HG03095 (cell line): Measurements from ENCODE around the gene ZIC4.

Experiments used
- ATAC-seq: cut with Tn5 transposase; IDR thresholded peaks from one replicate; pipeline ENCODE4 v1.9.1; 2021; ENCODE audit warnings: moderate library complexity; ENCODE audit not compliant: unreplicated experiment

Gene ZIC4

DNA sequence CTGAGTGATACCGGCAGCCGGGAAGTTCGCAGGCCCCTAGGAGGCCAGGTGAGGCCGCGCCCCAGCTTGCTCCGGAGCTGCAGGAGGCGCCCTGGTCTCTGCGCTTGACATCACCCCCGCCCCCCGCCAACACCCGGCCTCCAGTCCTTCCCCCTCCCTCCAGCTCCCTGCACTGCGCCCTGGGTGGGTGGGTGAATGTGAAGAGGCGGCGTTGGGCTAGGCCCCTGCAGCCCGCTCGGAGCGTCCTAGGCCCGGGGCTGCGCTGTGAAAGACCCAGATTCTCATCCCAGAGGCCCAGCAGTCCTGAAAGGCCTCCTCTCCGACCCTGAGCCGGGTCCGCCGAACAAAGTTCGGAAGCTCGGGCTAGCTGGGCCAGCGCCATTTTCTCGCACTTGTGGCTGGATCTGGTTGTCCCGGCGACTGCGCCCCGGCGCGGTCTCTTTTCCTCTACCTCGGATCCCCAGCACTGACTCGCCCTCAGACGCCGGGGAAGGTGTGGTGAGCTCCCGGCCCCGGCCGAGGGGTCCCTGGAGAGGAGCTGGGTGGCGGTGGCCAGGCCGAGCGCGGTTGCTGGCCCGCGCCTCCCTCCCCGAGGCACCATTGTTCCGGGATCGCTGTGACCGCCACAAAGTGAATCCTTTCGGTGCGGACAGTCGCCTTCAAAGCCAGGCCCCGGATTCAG, 12.9 kb downstream of the ZIC4 start:
- ATAC-seq, result no peak

DNA sequence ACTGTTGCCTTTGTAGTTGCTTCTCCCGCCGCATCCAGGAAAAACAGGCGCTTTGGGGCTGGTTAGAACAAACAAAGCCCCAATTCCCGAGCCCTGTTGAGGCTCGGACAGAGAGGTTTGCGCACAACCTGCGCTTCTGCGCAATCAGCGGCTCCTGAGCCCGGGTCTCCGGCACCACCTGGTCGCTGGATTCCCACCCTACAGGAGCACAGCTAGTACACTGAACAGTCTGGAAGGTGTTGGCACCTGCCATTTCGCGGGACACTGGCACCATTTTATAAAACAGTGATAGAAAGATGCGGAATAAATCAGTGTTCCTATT, 13.8 kb downstream of the ZIC4 start:
- no peak for ATAC-seq

DNA sequence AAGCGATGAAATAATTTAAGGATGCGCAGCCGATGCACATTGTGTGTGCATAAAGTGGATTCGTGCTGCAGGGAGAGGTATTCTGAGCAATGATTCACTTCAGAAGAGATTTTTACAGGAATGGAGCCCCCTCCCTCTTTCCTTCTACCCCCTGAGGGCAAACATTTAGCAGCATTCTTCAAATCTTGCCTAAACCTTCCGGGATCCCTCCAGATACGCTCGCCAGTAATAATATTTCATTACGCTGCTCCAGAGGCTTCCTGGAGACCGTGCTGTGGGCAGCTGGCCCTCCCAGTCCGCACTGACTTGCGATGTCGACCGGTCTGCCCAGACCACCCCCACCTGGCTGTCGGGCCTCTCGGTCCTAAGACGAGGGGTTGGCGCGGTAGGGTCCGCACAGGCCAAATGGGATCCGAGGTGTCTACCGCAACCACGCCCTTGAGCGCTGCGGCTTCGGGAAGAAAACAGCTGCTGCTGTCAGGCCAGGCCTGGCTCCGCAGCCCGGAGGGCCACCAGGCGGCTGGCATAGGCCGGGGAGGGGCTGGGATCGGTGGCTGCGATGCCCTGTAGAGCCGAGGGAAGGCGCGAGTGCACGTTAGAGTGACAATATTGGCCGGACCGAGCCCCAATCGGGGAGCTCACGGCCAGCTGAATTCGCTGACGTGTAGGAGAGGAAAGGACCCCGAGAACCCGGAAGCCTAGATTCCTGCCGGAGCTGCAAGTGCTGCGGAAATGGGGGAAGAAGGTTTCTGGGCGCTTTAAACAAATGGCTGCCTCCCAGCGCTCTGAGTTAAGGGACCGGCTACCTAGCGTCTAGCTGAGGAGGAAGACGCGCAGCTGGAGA, 14.3 kb downstream of the ZIC4 start:
- no peak for ATAC-seq

DNA sequence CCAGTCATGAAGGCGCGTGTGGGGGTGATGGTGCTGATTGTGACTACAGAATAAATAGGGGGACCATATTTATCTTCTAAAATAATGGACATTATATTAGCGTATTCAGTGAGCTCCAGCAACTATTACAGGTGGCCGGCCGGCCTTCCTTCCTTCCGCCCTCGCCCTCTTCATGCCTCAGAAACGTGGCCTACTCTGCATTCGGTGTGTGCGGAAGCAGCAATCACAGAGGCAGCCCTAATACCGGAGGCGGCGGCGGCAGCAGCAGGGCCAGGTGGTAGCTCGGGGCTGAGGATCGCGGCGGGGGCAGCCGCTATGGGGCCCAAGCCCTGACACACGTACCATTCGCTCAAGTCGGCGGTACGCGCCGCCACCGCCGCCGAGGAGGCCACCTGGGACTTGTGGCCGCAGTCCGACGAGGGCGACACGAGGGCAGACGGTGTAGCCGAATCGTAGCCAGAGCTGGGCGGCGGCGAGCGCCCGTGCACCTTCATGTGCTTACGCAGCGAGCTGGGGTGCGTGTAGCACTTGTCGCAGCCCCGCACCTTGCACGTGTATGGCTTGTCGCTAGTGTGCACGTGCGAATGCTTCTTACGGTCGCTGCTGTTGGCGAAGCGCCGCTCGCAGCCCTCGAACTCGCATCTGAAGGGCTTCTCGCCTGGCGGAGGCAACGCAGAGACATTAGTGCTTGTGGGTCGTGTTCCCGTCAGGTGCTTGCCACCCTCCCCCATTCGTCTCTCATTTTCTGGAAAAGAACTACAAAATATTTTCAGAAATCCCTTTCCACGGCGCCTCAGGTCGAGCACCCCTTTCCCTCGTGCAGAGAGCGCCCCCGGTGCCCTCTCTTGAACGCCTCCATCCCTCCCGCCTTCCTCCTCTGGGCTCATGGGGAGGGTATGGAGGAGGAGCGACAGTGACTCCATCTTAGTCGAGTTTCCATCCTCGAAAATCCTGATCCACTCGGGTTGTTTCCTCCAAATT, 15.5 kb downstream of the ZIC4 start:
- no peak for ATAC-seq

DNA sequence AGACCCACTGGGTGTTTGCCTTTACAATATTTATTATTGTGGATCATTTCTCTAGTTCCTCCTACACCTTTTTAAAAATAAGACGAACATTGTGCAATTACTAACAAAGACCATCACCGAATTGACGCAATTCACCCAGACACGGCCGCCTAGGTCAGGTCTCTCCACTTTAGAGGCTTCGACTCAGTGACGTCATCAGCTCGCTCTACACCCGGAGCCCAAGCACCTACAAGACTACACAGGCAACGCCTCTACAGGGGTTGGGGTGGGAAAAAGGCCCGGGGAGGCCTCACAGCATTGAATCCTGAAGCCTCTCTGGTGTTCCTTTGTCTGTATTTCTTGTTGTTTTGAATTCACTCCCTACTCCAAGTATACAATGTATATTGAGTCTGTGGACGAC, 16.6 kb downstream of the ZIC4 start:
- no peak for ATAC-seq

DNA sequence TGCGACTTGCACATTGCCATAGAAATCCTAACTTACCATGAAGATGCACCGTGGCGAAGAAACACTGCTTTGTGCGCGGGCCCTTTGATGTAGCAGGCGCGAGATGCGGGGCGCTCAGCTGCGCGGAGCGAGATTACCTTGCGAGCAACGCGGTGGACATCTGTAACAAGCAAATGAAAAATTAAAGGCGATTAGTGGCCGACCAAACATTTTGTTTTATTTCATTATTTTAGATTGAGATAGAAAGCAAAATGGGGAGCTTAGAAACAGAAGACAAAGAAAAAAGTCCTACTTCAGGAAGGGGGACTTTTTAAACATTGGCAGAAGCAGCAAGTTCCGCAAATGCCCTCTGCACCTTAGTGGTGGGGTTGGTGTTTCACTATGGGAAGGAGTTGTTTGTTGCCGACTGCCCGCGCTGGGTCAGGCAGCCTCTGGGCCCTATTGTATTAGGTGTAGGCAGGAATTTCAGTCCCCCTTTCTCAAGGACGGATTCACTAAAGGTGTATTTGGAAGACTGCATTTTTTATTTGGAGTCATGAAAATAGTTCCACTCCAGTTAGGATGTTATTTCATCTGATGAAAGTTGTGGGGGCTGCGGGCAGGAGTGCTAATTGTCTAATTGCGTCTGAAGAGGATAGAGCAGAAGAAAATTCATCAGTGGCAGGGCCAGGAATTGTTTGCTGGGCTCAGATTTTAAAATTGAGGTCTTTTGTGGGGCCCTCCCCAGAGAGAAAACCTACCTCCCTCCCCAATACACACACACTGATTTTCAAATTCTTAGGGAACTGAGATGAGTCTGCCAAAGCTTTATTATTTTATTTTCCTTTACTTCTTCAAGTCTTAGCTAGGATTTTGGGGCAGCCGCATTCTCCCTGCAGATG, 17.4 kb downstream of the ZIC4 start:
- ATAC-seq, result no peak

DNA sequence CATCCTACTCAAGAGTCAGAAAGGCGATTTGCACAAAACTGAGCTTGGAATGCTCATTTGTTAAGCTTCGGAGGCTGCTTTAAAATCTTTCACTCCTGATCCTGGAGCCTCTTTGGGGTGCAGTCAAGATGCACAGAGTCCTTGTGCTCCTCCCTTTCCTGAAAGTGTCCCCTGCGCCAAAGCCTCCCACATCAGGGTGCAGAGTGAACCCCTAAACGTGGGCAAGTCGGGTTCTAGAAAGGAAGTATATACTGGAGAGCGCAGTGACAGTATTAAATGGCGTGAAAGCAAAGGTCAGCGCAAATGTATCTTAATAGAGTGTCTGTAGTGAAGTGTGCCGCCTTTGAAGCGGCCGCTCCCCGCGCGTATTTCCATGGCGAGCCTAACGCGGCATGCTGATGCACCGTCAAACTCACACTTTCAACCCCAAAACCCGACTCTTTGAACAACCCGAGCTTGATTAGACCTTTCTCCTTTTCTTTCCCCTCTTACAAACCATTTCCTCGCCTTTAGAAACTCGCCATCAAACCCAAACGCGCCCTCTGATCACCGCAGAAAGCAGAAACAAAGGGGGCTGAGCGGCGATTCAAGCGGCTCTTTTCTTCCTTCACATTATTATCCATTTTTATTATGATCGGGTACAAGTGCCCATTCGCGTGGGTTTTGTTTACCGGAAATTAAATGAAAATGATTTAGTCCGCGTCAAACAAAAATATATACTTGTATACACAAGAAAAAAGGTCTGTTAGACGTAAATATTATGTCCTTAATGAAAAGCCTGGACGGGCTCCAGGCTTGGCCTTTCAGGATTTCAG, 18.3 kb downstream of the ZIC4 start:
- no peak for ATAC-seq

DNA sequence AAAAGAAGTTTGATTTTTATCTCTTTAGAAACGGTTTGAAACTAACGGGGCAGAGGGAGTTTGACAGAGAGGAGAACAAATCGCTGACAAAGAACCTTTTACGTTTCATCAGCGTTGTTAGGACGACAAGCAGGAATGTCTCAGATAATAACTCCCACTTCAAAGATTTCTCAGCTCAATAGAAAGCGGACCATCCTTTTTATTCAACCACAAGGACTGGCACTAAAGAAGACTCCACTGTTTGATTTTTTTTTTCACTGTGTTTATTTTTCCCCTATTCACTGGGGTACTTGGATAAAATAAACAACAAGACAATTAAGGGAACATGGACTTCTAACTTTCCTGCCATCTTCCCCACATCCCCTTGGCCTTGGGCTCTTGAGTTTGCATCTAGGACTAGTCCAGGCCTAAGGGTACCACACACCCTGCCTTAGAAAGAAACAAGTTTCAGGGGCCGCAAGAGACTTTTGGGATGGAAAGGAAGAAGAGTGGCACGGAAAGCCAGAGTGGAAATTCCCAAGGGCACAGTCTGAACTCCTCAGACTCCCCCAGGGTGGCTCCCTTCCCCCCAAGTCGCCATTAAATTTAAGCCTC, 19.0 kb downstream of the ZIC4 start:
- ATAC-seq, result no peak

DNA sequence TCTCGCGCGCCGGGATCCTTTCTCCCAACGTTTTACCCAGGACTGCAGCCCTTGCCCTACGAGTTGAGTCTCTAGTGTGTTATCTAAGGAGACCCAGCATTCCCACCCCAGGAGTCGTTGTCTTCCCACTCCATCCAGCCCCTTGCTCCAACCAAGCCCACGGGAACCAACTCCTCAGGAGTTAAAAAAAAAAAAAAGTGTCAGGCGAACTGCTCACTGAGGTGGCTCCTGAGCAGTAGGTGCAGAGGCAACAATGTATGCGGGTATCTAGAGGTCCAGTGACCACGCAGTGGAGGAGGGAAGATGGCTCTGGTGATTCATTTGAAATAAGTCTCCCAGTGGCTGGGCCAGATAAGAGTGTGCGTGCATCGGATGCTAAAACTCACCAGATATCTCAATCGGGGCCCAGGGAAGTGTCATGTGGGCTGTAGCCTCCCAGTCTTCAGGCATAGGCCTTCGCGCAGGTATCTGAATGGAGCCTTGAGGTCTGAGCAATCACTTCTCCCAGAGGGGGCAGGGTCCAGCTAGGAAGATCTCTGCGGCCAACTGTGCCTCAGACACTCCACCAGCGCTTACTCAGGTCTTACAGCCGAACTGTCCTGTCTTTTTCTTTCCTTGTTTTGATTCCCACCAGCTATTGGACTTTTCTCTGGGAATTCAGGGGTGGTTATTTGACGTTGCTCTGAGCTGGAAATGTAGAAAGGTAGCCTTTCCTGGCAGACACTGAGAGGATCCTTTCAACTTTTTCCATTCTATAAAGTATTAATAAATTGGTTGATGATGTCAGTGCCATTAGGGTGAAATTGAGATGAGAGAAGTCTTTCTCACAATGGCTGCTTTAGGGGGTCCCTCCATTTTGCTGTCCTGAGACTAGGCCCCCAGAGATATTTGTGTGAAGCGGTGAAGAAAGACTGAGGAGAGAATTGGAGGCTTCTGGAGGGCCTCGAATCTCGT, 21.0 kb downstream of the ZIC4 start:
- ATAC-seq, result no peak

DNA sequence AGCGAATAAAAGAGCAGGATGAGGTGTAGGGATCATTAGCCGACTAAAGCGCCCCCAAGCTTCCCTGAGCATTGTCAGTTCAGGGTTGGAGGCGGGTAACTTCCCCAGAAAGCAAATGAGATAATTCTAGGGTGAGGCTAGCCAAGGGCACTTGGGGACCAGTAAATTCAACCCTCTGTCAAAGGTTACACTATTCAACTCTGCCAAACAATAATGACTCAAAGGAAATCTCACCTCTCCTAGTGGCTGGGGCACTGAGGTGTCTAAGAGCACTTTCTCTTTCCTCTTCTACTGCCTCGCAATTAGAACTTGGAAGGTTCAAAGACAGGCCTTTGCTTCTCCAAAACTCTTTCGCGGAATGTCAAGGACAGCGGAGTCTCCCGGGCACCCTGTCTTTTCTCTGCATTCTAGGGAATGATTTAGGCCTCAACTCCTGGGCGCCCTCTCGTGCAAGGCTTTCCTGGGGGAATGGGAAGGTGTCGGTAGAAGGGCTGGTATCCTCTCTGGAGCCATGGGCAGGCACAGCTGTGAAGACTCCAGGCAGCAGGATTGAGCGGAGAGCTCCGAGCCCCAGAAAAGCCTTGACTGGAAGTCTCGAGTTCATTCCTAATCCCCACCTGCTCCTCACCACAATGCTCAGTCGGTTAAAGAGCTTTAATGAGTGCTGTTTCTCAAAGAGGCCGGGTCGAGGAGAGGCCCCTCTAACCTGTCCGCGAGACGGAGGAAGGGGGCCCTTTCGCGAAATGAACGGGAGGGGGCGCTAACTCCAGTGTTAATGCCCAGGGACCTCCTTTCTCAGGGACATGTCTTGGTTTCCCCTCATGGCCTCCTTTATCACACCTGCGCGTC, 21.9 kb downstream of the ZIC4 start:
- ATAC-seq, result no peak

DNA sequence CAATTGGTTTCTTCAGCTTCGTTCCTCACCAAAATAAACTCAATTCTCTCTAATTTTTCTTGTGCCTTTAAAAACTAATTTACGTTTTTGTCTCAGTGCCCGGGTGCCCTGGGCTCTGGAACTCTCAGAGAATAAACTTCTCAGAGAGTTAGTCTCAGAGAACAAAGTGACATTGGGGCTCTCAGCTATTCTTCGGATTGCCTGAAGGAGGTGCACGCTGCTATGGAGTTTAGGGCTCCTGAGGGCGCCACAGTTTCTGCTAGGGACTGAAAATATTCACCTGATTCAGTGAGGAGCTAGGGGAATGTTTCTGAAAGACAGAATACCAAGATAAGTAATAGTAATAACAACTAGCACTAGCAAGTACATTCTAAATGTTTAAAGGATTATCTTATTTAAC, 22.7 kb downstream of the ZIC4 start:
- ATAC-seq, result no peak

DNA sequence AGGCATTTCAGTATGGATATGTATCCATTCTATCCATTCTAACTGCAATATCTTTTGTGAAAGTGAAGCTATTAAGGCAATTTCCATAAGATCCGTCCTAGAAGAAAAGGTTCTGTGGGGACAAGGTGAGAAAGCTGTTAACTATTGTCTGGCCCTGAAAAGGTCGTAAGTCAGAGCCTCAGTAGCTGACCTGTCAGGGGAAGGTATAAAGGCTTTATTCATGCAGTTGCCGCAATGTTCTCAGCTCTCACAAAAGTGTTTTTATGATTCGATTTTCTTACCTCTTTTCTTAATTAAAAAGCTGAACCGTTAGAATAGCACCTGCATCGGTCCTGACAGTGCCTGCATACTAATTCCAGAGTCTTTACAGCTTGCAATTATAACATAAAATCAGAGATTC, 24.7 kb downstream of the ZIC4 start:
- ATAC-seq, result no peak

DNA sequence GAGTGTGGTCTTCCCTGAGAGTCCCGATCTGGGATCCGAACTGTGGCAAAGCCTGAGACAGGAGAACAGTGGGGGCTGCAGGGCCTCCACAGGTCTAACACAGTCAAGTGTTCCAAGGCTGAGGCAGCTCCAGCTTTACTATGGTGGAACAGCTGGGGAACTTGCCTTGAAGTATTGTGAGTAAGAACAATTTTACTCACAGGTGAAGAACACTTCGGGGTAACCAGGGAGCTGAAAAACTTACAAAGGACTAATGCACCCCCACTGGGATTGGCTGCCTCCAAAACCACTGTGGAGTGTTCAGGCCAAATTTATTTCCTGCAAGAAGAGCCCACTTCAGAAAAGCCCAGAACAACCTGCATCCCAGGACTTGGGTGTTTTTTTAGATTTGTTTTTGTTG, 25.4 kb downstream of the ZIC4 start:
- ATAC-seq, result no peak

DNA sequence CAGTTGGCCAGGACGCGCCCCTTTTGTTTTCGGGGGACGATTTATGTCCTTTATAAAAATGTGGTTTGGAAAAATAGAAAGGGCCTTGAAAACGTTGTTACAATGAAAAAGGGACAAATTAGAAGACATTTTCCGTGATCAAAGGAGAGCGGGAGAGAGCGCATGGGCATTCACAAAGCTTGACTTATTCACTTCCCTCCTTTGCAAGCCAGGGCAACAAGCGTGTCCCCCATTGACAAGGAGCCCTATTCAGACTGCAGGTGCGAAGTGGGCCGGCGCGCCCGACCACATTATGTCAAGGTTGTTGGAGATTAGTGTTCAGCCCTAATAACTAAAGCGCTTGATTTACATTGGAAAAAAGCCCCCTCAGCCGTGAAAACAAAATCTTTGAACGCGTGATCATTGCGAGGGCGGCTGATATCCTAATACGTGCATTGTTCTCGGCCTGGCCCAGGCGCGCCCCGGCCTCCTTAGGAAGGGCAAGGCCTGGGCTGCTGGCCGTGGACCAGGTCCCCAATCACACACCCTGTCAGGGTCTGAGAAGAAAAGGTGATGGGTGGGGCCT, 25.9 kb downstream of the ZIC4 start:
- ATAC-seq, result no peak

DNA sequence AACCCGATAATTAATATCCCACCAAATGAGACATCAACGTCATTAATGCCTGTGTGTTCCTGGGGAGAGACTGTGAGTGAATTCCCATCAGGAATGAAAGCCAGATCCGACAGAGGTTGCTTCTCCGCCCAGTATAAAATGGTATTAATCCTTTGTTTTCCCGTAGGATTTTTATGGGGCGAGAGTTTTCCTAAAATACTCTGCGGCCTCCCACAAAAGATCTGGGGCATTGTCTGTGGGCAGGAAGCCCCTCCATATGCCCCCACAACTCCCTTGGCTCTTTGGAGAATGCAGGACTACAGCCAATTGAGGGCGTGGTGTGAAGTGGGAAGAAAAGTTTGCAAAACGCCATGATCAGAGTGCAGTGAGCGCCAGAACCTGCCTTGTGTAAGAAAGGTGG, 26.7 kb downstream of the ZIC4 start:
- ATAC-seq, result no peak

DNA sequence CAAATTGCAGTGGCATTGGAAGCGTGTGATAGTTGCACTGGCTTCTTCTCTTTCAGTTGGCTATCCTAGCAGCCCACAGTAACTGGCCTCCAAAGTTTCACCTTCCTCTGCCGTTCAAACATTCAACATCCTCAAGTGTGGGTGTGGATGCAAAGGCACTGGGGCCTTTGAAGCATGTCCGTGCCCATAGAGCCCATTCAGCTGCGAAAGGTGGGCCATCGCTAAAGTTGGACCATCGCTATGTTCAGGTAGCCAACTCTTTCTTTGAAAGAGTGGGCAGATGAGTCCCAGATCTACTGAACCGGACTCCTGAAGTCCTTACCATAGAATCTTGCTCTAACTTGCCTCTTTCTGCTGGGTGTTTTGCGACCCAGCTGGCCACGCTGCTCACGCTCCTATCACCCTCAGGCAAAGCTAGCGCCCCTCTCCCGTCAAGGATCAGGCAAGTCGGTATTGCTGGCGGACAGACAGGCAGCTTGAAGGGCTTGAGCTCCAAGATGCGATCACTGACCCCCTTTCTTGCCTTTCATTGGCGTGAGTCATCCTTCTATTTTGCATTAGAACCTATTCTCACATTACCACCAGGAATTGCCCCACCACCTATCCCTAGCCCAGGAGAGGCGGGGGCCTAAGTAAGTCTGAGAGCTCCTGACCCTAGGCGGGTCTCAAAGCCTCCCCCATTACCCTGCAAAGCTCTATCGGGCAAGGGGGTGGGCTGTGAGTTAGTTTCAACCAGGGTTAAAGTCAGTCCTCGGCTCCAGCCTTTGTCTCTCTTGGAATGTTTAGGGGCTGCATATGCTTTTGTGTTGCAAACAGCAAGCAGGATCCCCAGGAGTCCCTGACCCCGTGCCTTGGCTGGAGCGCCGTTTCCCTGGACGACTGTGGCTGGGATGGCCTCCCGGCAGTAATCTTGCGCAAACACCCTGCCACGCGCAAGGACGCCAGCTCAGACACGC, 28.7 kb downstream of the ZIC4 start:
- ATAC-seq, result no peak
